ENCODE measurements around the gene PDE6A. TPM values are rescaled to one million over a fixed set of nuclear protein-coding genes. Genes with fewer than 3 reads are reported as not detected.

Gene PDE6A
- total RNA-seq, 4 donors from 2014 or later = not detected

GRCh38 chr5:149811453-149811852, 133.1 kb downstream of the PDE6A start:
- H3K27me3 ChIP-seq = no peaks in the 10 kb centered on the region
- peak overlapping the region in 1 of 4 donors; percentile 57 for H3K27ac ChIP-seq (replicated peaks in 1 of 4)
- no peaks in the 10 kb centered on the region for H3K9me3 ChIP-seq
- no peak for DNase-seq (ENCODE audit: extremely low spot score)
- H3K36me3 ChIP-seq = no peaks in the 10 kb centered on the region
- intact Hi-C loops (cut with DNase I) = no loop called here
- TF ChIP-seq, protein P1, sequence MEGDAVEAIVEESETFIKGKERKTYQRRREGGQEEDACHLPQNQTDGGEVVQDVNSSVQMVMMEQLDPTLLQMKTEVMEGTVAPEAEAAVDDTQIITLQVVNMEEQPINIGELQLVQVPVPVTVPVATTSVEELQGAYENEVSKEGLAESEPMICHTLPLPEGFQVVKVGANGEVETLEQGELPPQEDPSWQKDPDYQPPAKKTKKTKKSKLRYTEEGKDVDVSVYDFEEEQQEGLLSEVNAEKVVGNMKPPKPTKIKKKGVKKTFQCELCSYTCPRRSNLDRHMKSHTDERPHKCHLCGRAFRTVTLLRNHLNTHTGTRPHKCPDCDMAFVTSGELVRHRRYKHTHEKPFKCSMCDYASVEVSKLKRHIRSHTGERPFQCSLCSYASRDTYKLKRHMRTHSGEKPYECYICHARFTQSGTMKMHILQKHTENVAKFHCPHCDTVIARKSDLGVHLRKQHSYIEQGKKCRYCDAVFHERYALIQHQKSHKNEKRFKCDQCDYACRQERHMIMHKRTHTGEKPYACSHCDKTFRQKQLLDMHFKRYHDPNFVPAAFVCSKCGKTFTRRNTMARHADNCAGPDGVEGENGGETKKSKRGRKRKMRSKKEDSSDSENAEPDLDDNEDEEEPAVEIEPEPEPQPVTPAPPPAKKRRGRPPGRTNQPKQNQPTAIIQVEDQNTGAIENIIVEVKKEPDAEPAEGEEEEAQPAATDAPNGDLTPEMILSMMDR (IDR thresholded peaks at IDR 0.05) = no peak
- no peak overlapping the region for H3K4me3 ChIP-seq
- H3K4me1 ChIP-seq = peaks cover 38 to 75% (median 42%) of the 10 kb centered on the region in 4 donors
- WGBS = 73% methylated on average over 3 of the region's 3 CpGs

DNA sequence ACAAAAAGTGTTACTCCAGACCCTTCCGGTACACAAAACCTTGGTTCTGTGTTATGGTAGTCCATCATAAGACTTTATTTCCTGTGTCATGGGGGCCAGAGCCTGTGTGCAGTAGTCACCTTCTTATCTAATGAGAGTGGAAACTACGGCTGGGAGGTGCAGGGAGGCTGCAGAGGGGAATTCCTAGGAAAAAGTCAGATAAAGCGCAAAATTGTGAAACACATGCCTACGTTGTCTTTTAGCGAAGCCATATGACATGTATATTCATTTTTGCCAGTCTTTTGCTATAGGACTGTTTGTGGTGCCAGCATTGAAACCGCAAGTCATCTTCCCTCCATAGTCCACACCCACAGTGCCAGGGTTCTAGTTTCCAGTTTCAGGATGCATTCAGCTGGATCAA, 133.7 kb downstream of the PDE6A start:
- Histone ChIP-seq H3K4me1 (peaks cover 44 to 79% (median 47%) of the 10 kb centered on the region in 4 donors), H3K9me3 (no peaks in the 10 kb centered on the region)

DNA sequence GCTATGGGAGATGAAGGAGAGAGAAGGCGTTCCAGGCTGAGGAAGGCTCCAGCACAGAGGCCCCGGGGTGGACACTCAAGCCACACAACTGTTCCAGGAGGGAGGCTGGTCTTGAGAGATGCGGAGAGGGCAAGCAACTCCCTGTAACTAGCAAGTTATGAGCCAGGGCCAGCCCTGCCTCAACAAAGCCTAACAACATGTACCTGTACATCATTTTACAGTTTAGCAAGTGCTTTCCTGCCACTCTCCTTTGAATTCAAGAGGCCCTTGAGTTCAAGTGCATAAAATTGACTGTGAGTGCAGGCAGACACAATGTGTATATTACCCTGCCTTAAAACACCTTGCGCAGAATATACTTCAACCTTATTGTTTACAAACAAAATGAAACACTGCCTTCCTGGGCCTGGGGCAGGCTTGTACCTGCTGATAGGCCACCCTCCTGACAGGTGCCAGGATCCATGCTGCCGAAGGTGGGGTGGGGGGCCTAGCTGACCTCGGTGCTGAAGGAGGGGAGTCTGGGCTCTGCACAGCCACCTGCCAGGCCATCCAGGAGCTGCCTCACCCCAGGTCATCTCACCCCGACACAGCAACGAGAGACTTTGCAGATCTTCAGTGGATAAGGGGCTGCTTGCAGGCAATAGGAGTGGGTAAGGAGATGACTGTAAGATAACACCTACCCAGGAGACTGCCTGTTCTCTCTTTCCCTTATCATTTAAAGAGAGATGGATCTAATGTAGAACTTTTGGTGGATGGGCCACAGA, 134.5 kb downstream of the PDE6A start:
- no peak for DNase-seq (ENCODE audit: extremely low spot score)
- 90% methylated on average over 6 of the region's 8 CpGs for WGBS
- no peaks in the 10 kb centered on the region for H3K9me3 ChIP-seq
- H3K4me1 ChIP-seq = peaks cover 51 to 85% (median 54%) of the 10 kb centered on the region in 4 donors
- H3K27me3 ChIP-seq = no peaks in the 10 kb centered on the region
- peak overlapping the region in 2 of 4 donors; percentile 22 to 57 for H3K27ac ChIP-seq (replicated peaks in 1 of 4)
- intact Hi-C loops (cut with DNase I) = no loop called here
- H3K36me3 ChIP-seq = no peaks in the 10 kb centered on the region
- H3K4me3 ChIP-seq = no peak overlapping the region
- TF ChIP-seq, protein P1 (IDR thresholded peaks at IDR 0.05) = no peak
- TF ChIP-seq POLR2AphosphoS5 (IDR thresholded peaks at IDR 0.05) (no peak), EP300 (IDR thresholded peaks at IDR 0.05) (no peak), POLR2A (IDR thresholded peaks at IDR 0.05; ENCODE audit: low read depth) (no peak)

More for the DNA sequence above, 133.7 kb downstream of the PDE6A start:
- intact Hi-C loops (cut with DNase I) = no loop called here
- TF ChIP-seq EP300 (IDR thresholded peaks at IDR 0.05) = no peak
- TF ChIP-seq, protein P1 (IDR thresholded peaks at IDR 0.05) = no peak
- Histone ChIP-seq H3K27me3 (no peaks in the 10 kb centered on the region), H3K27ac (replicated peaks in 1 of 4) (peak overlapping the region in 1 of 4 donors; percentile 57), H3K4me3 (no peak overlapping the region), H3K36me3 (no peaks in the 10 kb centered on the region)
- 91% methylated on average over 6 of the region's 6 CpGs for WGBS
- no peak for DNase-seq (ENCODE audit: extremely low spot score)

DNA sequence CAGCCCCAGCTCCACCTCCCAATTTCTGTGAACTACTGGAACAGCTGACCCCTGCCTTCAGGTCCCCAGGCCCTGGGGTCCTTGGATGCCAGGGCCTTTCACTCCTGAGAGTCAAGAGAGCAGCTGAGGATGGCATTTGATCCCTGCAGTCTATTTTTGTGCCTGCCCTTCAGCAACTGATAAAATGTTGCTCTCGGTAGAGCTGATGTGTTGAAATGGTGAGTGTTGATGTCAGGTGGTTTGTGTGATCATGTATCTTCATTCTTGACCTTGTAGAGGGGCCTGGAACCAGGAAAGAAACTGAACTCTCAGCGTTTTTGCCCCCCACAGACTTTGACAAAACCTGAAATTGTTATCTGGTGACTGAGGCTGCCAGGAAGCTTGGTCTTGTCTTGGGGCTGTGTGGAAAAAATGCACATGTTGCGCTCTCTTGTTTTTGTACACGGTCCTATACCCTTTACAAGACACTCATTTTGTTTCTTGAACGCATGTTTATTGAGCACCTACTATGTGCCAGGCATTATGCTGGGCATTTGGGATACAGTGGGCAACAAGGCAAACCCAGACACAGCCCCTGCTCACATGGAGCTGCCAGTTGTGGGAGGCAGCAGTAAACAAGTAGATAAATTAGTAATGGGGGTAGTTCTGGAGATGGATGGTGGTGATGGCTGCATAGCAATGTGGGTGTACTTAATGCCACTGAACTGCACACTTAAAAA, 136.2 kb downstream of the PDE6A start:
- no peak for DNase-seq (ENCODE audit: extremely low spot score)
- TF ChIP-seq POLR2A (IDR thresholded peaks at IDR 0.05; ENCODE audit: low read depth) = no peak
- Histone ChIP-seq H3K4me3 (no peak overlapping the region), H3K27me3 (no peaks in the 10 kb centered on the region), H3K36me3 (no peaks in the 10 kb centered on the region), H3K4me1 (peaks cover 62 to 90% (median 70%) of the 10 kb centered on the region in 4 donors), H3K27ac (replicated peaks in 1 of 4) (peak overlapping the region in 3 of 4 donors; percentile 11 to 92 (median 90)), H3K9me3 (no peaks in the 10 kb centered on the region)
- intact Hi-C loops (cut with DNase I) = no loop called here
- WGBS = 65% methylated on average over 4 of the region's 5 CpGs

Small RNA genes lying within 50 kb of the gene (small RNA-seq; reads per million reads assigned to genes)
- gene RF00019 = 0 reads per million in 3 donors

Other genes with a start within 250 kb of the PDE6A start
- 10 to 100 TPM in 2 of 4 donors, 1 to 10 TPM in 2; 5.1 to 14.0 (median 9.7) TPM for gene PPARGC1B, start 214.5 kb downstream of the PDE6A start, total RNA-seq
- 1 to 10 TPM; 7.9 to 9.2 (median 8.0) TPM for gene SLC26A2, start 16.0 kb upstream of the PDE6A start, total RNA-seq
- gene TIGD6, start 55.9 kb upstream of the PDE6A start, total RNA-seq = 1 to 10 TPM; 2.9 to 3.5 (median 3.2) TPM
- 10 to 100 TPM; 17.4 to 26.5 (median 23.1) TPM for gene HMGXB3, start 55.9 kb upstream of the PDE6A start, total RNA-seq
- gene CSF1R, start 141.8 kb upstream of the PDE6A start, total RNA-seq = 10 to 100 TPM; 24.9 to 51.7 (median 31.5) TPM
- gene PDGFRB, start 211.1 kb upstream of the PDE6A start, total RNA-seq = 100 to 1,000 TPM in 2 of 4 donors, 10 to 100 TPM in 2; 83.1 to 219 (median 141) TPM
- under 1 TPM in 1 of 4 donors, not detected in 3; 0.23 TPM for gene CDX1, start 222.0 kb upstream of the PDE6A start, total RNA-seq
- not detected for gene SLC6A7, start 245.3 kb upstream of the PDE6A start, total RNA-seq